Measurements from ENCODE around the gene MBD5. TPM values are rescaled to one million over a fixed set of nuclear protein-coding genes. Genes with fewer than 3 reads are reported as not detected.

MBD5 gene
- total RNA-seq, 2 donors from 2014 or later = 20.8 to 33.5 TPM

DNA sequence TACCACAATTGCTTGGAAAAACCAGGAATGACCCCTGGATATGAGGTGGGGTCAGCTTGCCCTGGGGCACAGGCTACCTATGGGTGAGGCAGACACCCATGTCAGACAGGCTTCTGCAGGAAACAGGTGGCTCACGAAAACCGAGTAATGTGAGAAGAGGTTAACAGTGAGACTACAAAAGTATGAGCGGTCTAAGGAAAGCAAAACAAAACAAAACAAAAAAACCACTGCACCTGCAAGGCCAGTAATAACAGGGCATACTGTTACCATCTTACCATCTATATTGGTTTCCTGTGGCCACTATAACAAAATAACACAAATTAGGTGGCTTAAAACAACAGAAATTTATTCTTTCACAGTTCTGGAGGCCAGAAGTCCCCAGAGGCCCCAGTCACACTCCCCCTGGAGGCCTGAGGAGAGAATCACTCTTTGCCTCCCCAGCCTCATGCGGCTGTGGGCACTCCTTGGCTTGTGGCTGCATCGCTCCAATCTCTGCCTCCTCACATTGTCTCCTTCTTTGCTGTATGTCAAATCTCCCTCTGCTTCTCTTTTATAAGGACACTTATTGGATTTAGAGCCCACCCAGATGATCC is 537.0 kb downstream of the MBD5 start:
- 78 to 84% methylated on average over 5 of the region's 5 CpGs for WGBS, 2 donors
- TF ChIP-seq, protein P1, sequence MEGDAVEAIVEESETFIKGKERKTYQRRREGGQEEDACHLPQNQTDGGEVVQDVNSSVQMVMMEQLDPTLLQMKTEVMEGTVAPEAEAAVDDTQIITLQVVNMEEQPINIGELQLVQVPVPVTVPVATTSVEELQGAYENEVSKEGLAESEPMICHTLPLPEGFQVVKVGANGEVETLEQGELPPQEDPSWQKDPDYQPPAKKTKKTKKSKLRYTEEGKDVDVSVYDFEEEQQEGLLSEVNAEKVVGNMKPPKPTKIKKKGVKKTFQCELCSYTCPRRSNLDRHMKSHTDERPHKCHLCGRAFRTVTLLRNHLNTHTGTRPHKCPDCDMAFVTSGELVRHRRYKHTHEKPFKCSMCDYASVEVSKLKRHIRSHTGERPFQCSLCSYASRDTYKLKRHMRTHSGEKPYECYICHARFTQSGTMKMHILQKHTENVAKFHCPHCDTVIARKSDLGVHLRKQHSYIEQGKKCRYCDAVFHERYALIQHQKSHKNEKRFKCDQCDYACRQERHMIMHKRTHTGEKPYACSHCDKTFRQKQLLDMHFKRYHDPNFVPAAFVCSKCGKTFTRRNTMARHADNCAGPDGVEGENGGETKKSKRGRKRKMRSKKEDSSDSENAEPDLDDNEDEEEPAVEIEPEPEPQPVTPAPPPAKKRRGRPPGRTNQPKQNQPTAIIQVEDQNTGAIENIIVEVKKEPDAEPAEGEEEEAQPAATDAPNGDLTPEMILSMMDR (IDR thresholded peaks at IDR 0.05) = no peak
- TF ChIP-seq POLR2A (IDR thresholded peaks at IDR 0.05) = no peak
- DNase-seq (no peak), ATAC-seq (no peak)
- Histone ChIP-seq H3K4me3 (no peak overlapping the region), H3K4me1 (no peaks in the 10 kb centered on the region), H3K27ac (no peak overlapping the region), H3K9me3 (peaks cover 0 to 6% (median 0%) of the 10 kb centered on the region in 3 donors), H3K27me3 (no peaks in the 10 kb centered on the region), H3K36me3 (replicated peaks in 1 of 2; ENCODE audit: insufficient read depth in 1 of 2, low read depth in 2 of 2) (no peaks in the 10 kb centered on the region)
- intact Hi-C loops (cut with DNase I) = no loop called here

DNA sequence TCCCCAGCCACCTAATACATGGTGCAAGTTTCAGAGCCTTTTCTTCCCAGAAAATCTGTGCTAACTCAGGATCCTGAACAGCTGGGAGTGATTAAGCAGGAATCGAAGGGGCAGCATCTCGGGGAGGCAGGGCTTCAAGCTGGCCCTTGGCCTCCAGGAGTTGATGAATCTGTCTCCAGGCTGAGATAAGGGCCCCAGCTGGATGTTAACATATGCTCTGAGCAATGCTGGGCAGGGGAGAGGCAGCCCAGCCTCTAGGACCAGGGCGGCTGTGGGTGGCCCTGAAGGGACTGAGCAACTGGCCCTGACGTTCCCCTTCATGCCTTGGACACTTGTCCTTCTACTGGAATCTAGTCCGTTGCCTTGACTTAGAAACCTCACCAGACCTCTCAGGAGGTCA is 539.6 kb downstream of the MBD5 start:
- Histone ChIP-seq H3K9me3 (peaks cover 0 to 6% (median 0%) of the 10 kb centered on the region in 3 donors), H3K27me3 (no peaks in the 10 kb centered on the region), H3K4me3 (no peak overlapping the region), H3K4me1 (no peaks in the 10 kb centered on the region), H3K36me3 (replicated peaks in 1 of 2; ENCODE audit: insufficient read depth in 1 of 2, low read depth in 2 of 2) (no peaks in the 10 kb centered on the region), H3K27ac (no peak overlapping the region)
- ATAC-seq (no peak), DNase-seq (no peak)
- WGBS, 2 donors = 48 to 65% methylated on average over 5 of the region's 5 CpGs
- intact Hi-C loops (cut with DNase I) = no loop called here
- TF ChIP-seq POLR2A (IDR thresholded peaks at IDR 0.05) = no peak
- TF ChIP-seq, protein P1 (IDR thresholded peaks at IDR 0.05) = no peak

DNA sequence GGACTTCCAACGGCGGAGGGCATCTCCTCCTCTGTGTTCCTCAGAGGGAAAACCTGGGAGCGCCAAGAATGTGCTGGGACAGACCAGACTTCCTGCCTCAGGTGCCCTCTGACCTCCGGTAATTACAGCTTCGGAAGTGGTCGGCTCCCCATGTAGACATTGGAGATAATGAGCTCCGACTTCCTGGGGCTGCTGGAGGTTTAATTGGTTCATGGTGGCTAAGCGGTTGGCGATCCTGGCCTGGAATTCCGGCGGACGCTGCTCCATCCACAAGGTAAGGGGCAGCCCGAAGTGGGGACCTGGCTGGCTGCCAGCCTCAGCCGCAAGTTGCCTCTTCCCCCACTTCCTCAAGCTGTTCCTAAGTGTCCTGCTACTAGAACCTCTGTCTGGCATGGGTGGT is 540.5 kb downstream of the MBD5 start:
- ATAC-seq (no peak), DNase-seq (no peak)
- H3K27me3 ChIP-seq = no peaks in the 10 kb centered on the region
- peaks cover 0 to 6% (median 0%) of the 10 kb centered on the region in 3 donors for H3K9me3 ChIP-seq
- no peak overlapping the region for H3K27ac ChIP-seq
- intact Hi-C loops (cut with DNase I) = no loop called here
- H3K36me3 ChIP-seq (replicated peaks in 1 of 2; ENCODE audit: insufficient read depth in 1 of 2, low read depth in 2 of 2) = no peaks in the 10 kb centered on the region
- H3K4me3 ChIP-seq = no peak overlapping the region
- WGBS, 2 donors = 75 to 83% methylated on average over 7 to 14 of the region's 14 CpGs
- no peaks in the 10 kb centered on the region for H3K4me1 ChIP-seq
- TF ChIP-seq, protein P1 (IDR thresholded peaks at IDR 0.05) = no peak
- TF ChIP-seq POLR2A (IDR thresholded peaks at IDR 0.05) = no peak

DNA sequence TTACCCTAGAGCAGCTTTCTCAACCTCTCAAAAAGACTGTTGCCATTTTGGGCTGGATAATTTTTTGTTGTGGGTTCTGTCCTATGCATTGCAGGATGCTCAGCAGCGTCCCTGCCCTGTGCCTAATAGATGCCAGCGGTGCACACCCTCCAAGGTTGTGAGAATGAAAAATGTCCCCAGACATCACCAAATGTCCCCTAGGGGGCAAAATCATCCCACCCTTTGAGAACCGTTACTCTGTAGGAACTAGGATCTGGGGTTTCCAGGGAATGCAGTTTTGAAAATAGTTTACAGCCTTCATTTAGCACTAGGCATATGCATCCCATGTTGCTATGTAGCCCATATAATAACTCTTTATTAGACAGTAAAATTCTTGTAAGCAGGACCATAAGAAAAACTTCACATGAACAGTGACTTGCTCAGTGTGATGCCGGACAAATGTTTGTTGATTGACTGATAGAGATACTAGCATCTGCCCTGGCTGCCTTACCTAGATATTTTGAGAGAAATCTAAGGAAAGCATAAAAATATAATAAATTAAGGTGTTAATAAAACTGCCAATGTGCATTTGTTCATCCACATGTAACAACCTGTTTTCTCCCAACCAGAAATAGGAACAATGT is 544.5 kb downstream of the MBD5 start:
- ATAC-seq = no peak
- TF ChIP-seq, protein P1 (IDR thresholded peaks at IDR 0.05) = peak in 3 of 7 experiments; percentile 15 to 41 (median 15)
- no peak for TF ChIP-seq POLR2A (IDR thresholded peaks at IDR 0.05)
- no peak for DNase-seq
- WGBS, 2 donors = 49 to 65% methylated on average over 4 of the region's 4 CpGs
- Histone ChIP-seq H3K27me3 (no peaks in the 10 kb centered on the region), H3K4me1 (no peaks in the 10 kb centered on the region), H3K36me3 (replicated peaks in 1 of 2; ENCODE audit: insufficient read depth in 1 of 2, low read depth in 2 of 2) (no peaks in the 10 kb centered on the region), H3K27ac (no peak overlapping the region), H3K4me3 (no peak overlapping the region), H3K9me3 (no peaks in the 10 kb centered on the region)
- intact Hi-C loops (cut with DNase I) = no loop called here

Small RNA genes lying within 50 kb of the gene (small RNA-seq; reads per million reads assigned to genes)
- gene RF00554 = not detected

Other genes with a start within 250 kb of the MBD5 start
- gene ACVR2A, start 176.1 kb upstream of the MBD5 start, total RNA-seq = 10 to 100 TPM in 1 of 2 donors, 1 to 10 TPM in 1; 5.6 to 25.9 TPM
- 10 to 100 TPM; 10.9 to 20.0 TPM for gene ORC4, start 354 bp upstream of the MBD5 start, total RNA-seq